Peyer's patch (tissue), 4 donors: ENCODE measurements around the gene DIP2B. TPM values are rescaled to one million over a fixed set of nuclear protein-coding genes. Genes with fewer than 3 reads are reported as not detected.

Experiments used
- DNase-seq, 3 donors: peaks; one replicate each; pipeline ENCODE4 v3.0.0-alpha.2; 2017 to 2019
- H3K27ac ChIP-seq, 4 donors: fragments of 200-600 bp; sonication (generic); one replicate each; pipeline ENCODE4 v1.5.1; 2016 to 2019
- H3K27me3 ChIP-seq, 2 donors: fragments of 200-600 bp; sonication (generic); one replicate each; pipeline ENCODE4 v1.5.1; 2019
- H3K36me3 ChIP-seq, 3 donors: fragments of 200-600 bp; sonication (generic); one replicate each; pipeline ENCODE4 v1.5.1; 2016 to 2019
- H3K4me1 ChIP-seq, 4 donors: fragments of 200-600 bp; sonication (generic); one replicate each; pipeline ENCODE4 v1.5.1; 2016 to 2019
- H3K4me3 ChIP-seq, 4 donors: fragments of 200-600 bp; sonication (generic); 1 replicate in 3 of 4; 2 replicates in 1 of 4; pipeline ENCODE4 v1.5.1; 2016 to 2019; ENCODE audit warnings: mild to moderate bottlenecking in 1 of 4
- H3K9me3 ChIP-seq, 4 donors: fragments of 200-600 bp; sonication (generic); one replicate each; pipeline ENCODE4 v1.5.1; 2016 to 2019; ENCODE audit warnings: mild to moderate bottlenecking in 1 of 4
- CTCF ChIP-seq, 6 experiments: fragments of 450-650 bp in 4 of 6; fragments of 200-600 bp in 2 of 6; sonication (generic) in 1 of 6; IDR thresholded peaks; one replicate each; pipeline ENCODE4 v1.5.1; 2017 to 2019; ENCODE audit warnings: antibody characterized with exemption in 6 of 6, mild to moderate bottlenecking in 3 of 6, moderate library complexity in 1 of 6
- POLR2A ChIP-seq, 2 donors: fragments of 450-650 bp; IDR thresholded peaks; one replicate each; pipeline ENCODE4 v1.5.1; 2017; ENCODE audit warnings: antibody characterized with exemption in 2 of 2, mild to moderate bottlenecking in 2 of 2, moderate library complexity in 2 of 2
- total RNA-seq, 4 donors: library from RNA; depleted of rRNA; stranded (reverse); fragments of >200 nt; gene quantifications; one replicate each; pipeline ENCODE4 v1.1.0, GENCODE V29; 2016

Gene DIP2B
- total RNA-seq, 4 donors from 2014 or later, result 28.0 to 73.4 (median 42.5) TPM

DNA sequence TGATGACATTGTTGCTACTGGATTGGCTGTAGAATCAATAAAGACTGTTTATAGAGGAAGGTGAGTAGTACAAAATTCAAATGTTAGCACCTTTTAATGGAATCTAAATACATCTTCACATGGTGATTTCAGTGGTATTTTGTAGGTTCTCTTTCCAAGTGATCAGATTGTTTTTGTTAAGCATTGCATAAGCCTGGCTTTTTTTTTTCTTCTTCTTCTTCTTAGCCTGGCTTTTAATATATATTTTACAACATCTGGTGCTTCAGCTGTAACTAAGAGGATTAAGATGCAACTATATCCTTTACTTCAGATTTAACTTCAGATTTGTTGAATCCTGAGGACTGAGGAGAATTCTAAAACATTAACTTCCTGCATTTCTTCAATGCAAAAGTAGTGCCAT lies 201.8 kb downstream of the DIP2B start:
- no peak for TF ChIP-seq CTCF (IDR thresholded peaks at IDR 0.05)
- TF ChIP-seq POLR2A (IDR thresholded peaks at IDR 0.05), result no peak
- Histone ChIP-seq H3K4me3 (no peak overlapping the region), H3K36me3 (peaks cover 0 to 81% (median 0%) of the 10 kb centered on the region in 3 donors), H3K9me3 (no peaks in the 10 kb centered on the region), H3K27me3 (no peaks in the 10 kb centered on the region), H3K27ac (no peak overlapping the region), H3K4me1 (no peaks in the 10 kb centered on the region)
- no peak for DNase-seq

DNA sequence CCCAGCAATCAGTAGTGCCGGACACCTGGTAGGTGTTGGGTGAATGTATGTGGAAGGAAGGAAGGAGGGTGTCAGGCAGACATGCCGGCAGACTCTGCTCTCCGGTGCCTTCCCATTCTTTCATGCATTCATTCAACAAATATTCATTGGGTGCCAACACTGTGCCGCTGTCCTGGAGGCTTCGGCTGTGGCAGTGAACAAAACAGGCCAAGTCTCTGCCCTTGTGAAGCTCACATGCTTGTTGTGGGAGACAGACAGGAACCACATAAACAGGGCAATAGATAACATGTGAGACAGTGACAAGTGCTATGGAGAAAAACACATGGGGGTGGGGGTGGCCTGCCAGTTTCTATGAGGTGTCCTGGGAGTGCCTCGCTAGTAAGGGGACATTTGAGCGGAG lies 202.6 kb downstream of the DIP2B start:
- Histone ChIP-seq H3K36me3 (peaks cover 0 to 85% (median 0%) of the 10 kb centered on the region in 3 donors), H3K4me1 (no peaks in the 10 kb centered on the region), H3K9me3 (no peaks in the 10 kb centered on the region), H3K4me3 (no peak overlapping the region), H3K27ac (no peak overlapping the region), H3K27me3 (no peaks in the 10 kb centered on the region)
- DNase-seq, result no peak
- no peak for TF ChIP-seq POLR2A (IDR thresholded peaks at IDR 0.05)
- no peak for TF ChIP-seq CTCF (IDR thresholded peaks at IDR 0.05)

DNA sequence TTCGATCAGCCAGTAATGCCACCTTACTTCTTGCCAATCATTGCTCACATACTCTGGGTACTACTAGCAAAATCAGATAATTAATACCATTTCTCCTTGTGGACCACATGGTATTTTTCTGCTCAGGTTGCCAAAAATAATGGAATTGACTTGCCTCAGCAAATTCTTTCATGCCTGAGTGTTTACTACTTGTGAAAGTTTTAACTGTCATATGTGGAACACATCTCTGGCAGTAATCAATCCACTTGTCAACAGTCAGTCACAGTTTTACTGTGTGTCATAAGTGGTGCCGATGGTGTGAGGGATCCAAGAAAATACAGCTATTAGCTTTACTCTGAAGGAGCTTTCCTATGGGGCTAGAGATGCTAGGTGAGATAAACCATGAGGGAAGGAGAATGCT lies 203.8 kb downstream of the DIP2B start:
- Histone ChIP-seq H3K4me1 (no peaks in the 10 kb centered on the region), H3K36me3 (peaks cover 0 to 94% (median 0%) of the 10 kb centered on the region in 3 donors)
- TF ChIP-seq POLR2A (IDR thresholded peaks at IDR 0.05) (no peak), CTCF (IDR thresholded peaks at IDR 0.05) (no peak)

GRCh38 chr12:50711121-50711520 lies 206.3 kb downstream of the DIP2B start:
- DNase-seq, result no peak
- TF ChIP-seq CTCF (IDR thresholded peaks at IDR 0.05), result no peak
- TF ChIP-seq POLR2A (IDR thresholded peaks at IDR 0.05), result no peak
- no peaks in the 10 kb centered on the region for H3K27me3 ChIP-seq
- H3K9me3 ChIP-seq, result no peaks in the 10 kb centered on the region
- H3K4me3 ChIP-seq, result no peak overlapping the region
- peaks cover 0 to 94% (median 0%) of the 10 kb centered on the region in 3 donors for H3K36me3 ChIP-seq
- no peaks in the 10 kb centered on the region for H3K4me1 ChIP-seq
- no peak overlapping the region for H3K27ac ChIP-seq

More for the DNA sequence above, 203.8 kb downstream of the DIP2B start:
- Histone ChIP-seq H3K27me3 (no peaks in the 10 kb centered on the region), H3K9me3 (no peaks in the 10 kb centered on the region), H3K27ac (no peak overlapping the region), H3K4me3 (no peak overlapping the region)
- no peak for DNase-seq

DNA sequence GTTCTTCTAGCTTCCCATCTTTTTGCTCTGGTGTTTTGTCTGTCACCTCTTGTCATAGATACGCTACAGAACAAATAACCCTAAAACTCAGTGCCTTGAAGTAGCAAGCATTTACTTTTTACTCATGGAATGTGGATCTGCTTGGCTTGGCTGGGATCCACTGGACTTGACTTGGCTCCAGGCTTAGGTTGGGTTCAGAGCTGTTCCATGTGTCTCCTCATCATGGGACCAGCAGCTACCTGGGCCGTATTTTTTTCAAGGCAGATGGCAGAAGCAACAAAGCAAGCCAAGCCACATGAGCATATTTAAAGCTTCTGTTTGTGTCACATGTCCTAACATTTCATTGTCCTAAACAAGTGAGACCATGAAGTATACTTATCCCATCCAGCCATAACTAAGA lies 210.4 kb downstream of the DIP2B start:
- TF ChIP-seq CTCF (IDR thresholded peaks at IDR 0.05) (no peak), POLR2A (IDR thresholded peaks at IDR 0.05) (no peak)
- no peak overlapping the region for H3K4me3 ChIP-seq
- H3K9me3 ChIP-seq, result no peaks in the 10 kb centered on the region
- H3K36me3 ChIP-seq, result peaks cover 0 to 78% (median 0%) of the 10 kb centered on the region in 3 donors
- no peak overlapping the region for H3K27ac ChIP-seq
- no peaks in the 10 kb centered on the region for H3K27me3 ChIP-seq
- DNase-seq, result no peak
- no peaks in the 10 kb centered on the region for H3K4me1 ChIP-seq

DNA sequence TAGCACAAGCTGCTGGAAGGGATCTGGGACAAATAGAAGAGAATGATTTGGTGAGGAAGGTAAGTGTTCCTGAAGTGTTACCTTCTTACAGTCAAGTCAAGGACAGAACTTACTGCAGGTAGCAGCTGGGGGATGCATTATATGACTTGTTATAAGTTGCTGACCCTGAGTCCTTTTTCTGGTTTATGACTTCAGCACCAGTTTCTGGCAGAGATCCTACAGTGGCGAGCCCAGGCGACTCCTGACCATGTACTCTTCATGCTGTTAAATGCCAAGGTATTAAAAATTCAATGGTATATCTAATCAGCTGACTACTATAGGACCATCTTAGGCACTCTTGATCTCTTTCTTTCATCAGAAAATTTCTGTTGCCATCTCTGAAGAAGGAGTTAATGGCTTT lies 214.0 kb downstream of the DIP2B start:
- TF ChIP-seq POLR2A (IDR thresholded peaks at IDR 0.05), result no peak
- no peak for TF ChIP-seq CTCF (IDR thresholded peaks at IDR 0.05)
- no peak overlapping the region for H3K4me3 ChIP-seq
- no peak for DNase-seq
- no peaks in the 10 kb centered on the region for H3K27me3 ChIP-seq
- no peak overlapping the region for H3K27ac ChIP-seq
- H3K9me3 ChIP-seq, result no peaks in the 10 kb centered on the region
- H3K4me1 ChIP-seq, result no peaks in the 10 kb centered on the region
- peaks cover 0 to 79% (median 0%) of the 10 kb centered on the region in 3 donors for H3K36me3 ChIP-seq
